ENCODE measurements around the gene TFAM. TPM values are rescaled to one million over a fixed set of nuclear protein-coding genes. Genes with fewer than 3 reads are reported as not detected.
A peak's percentile ranks its signal among the peaks of the same experiment; 100 is the strongest.

Gene TFAM
- total RNA-seq: 10 to 100 TPM; 26.1 to 64.8 (median 30.7) TPM

DNA sequence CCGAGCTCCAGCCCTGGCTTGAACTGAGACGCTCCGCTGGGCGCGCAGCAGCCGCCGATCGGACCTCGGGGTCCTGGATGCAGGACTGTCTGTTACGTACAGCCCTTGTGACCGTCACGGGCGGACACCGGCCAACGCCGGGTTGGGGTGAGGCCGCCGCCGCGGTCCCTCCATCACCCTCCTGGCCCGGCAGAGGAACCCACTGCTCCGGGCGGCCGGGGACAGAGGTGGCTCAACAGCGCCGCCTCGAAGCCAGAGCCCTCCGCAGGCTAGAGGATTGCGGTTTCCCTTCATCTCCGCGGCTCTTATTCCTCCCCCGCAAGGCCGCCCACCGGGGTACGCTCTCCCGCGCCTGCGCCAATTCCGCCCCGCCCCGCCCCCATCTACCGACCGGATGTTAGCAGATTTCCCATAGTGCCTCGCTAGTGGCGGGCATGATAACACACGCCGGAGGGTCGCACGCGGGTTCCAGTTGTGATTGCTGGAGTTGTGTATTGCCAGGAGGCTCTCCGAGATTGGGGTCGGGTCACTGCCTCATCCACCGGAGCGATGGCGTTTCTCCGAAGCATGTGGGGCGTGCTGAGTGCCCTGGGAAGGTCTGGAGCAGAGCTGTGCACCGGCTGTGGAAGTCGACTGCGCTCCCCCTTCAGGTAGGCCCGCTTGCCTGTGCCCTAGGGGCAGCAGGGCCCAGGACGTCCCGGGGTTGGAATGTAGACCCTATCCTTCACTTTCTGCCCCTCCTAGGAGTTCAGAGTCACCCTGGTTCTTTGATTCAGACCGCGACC is at the start of gene TFAM:
Gene TFAM, plus strand, starts transcription at position 412 of the 785 bp plus-strand sequence. Its CDS starts 138 bp downstream, at position 550.
- H3K27ac ChIP-seq: peak within 1 kb of the TSS; percentile 74 to 79
- H3K4me3 ChIP-seq: peak within 1 kb of the TSS; percentile 50 to 80 (median 67)
- 0 to 3% (median 0%) methylated on average over 1 to 7 of the region's 65 CpGs; no CpG with 5 or more reads in 5 of the 10 experiments for WGBS, 10 experiments
- in situ Hi-C loops (cut with MboI; ENCODE audit: low pct_unique_long_range_greater_than_20kb in 2 of 9, low sequenced_read_pairs in 9 of 9, unreplicated experiment in 9 of 9): no loop called here
- ATAC-seq (replicated peaks in 6 of 8): peak; percentile 92 to 98 (median 96)
- H3K4me1 ChIP-seq (replicated peaks in 1 of 2): peaks cover 12 to 16% of the 10 kb centered on the region in 2 donors

DNA sequence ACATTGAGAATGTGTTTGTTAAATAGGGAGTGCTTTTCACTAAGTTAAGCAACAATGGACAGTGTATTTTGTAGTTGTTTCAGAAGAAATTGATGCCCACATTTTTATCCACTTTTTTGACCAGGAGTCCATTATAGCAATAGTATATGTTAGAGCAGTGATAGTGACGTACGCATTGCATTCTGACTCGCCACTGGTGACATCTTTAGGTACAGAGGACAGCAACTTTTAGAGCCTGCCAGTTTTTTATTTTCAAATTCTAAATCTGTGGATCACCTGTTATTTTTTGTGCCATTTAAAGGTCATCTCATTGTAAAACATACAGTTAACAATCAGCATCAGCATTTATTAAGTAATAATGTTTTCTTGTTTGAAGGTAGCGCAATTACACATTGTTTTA is 49.0 kb upstream of the TFAM start:
- no peak for ATAC-seq (replicated peaks in 6 of 8)
- Histone ChIP-seq H3K4me1 (replicated peaks in 1 of 2) (peaks cover 4 to 17% of the 10 kb centered on the region in 2 donors), H3K4me3 (peak overlapping the region; percentile 89 to 100 (median 95)), H3K27ac (no peak overlapping the region)
- 80 to 100% (median 90%) methylated on average over 1 to 4 of the region's 4 CpGs; no CpG with 5 or more reads in 4 of the 10 experiments for WGBS, 10 experiments
- in situ Hi-C loops (cut with MboI; ENCODE audit: low pct_unique_long_range_greater_than_20kb in 2 of 9, low sequenced_read_pairs in 9 of 9, unreplicated experiment in 9 of 9): no loop called here

GRCh38 chr10:58341422-58341821 is 43.8 kb upstream of the TFAM start:
- Histone ChIP-seq H3K4me3 (no peak overlapping the region), H3K4me1 (replicated peaks in 1 of 2) (peaks cover 0 to 11% of the 10 kb centered on the region in 2 donors), H3K27ac (no peak overlapping the region)
- WGBS, 10 experiments: 61 to 100% (median 87%) methylated on average over 1 to 4 of the region's 4 CpGs; no CpG with 5 or more reads in 2 of the 10 experiments
- in situ Hi-C loops (cut with MboI; ENCODE audit: low pct_unique_long_range_greater_than_20kb in 2 of 9, low sequenced_read_pairs in 9 of 9, unreplicated experiment in 9 of 9): no loop called here
- no peak for ATAC-seq (replicated peaks in 6 of 8)

DNA sequence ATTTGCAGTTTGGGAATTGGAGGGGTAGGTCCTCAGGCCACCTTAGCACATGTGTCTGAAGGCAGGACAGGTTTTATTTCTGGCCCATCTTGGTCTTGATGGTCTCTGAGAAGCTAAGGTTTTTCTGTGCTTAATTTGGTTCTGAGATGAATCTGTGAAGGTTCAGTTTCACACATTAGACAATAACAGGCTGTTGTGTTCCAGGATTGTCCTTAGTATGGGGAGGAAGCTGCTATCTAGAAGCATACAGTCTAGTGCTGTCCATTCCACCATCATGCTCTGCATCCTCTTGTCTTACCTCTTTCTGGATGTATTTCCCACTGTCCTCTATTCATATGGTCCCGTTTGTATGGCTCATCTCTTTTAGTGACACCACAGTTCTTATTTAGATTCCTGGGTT is 43.3 kb upstream of the TFAM start:
- peaks cover 0 to 7% of the 10 kb centered on the region in 2 donors for H3K4me1 ChIP-seq (replicated peaks in 1 of 2)
- 60 to 100% (median 88%) methylated on average over 1 of the region's 1 CpG; no CpG with 5 or more reads in 5 of the 10 experiments for WGBS, 10 experiments
- ATAC-seq (replicated peaks in 6 of 8): no peak
- in situ Hi-C loops (cut with MboI; ENCODE audit: low pct_unique_long_range_greater_than_20kb in 2 of 9, low sequenced_read_pairs in 9 of 9, unreplicated experiment in 9 of 9): no loop called here
- H3K27ac ChIP-seq: no peak overlapping the region
- no peak overlapping the region for H3K4me3 ChIP-seq

DNA sequence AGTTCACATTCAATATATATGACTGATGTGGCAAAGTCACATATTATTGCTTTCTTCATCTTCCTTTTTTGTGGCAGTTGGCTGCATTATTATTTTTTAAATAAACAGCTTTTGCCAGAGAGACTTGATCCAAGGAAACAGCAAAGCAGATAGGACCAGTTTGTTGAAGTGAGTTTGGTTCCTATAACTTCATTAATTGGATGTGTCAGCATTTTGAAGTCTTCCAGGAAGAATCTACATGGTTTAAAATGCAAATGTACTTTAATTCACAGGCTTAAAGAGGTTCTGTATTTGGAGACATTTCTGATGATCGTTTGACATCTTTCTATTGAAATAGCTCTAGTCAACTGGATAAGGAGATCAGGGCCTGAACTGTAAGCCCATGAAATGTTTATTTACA is 37.2 kb upstream of the TFAM start:
- 0 to 83% (median 33%) methylated on average over 1 of the region's 1 CpG; no CpG with 5 or more reads in 2 of the 10 experiments for WGBS, 10 experiments
- Histone ChIP-seq H3K27ac (no peak overlapping the region), H3K4me3 (no peak overlapping the region), H3K4me1 (replicated peaks in 1 of 2) (peaks cover 0 to 2% of the 10 kb centered on the region in 2 donors)
- in situ Hi-C loops (cut with MboI; ENCODE audit: low pct_unique_long_range_greater_than_20kb in 2 of 9, low sequenced_read_pairs in 9 of 9, unreplicated experiment in 9 of 9): no loop called here
- ATAC-seq (replicated peaks in 6 of 8): peak in 2 of 8 experiments; percentile 17 to 23

- H3K4me3 ChIP-seq: no peak overlapping the region
- 0 to 100% (median 87%) methylated on average over 1 to 2 of the region's 2 CpGs; no CpG with 5 or more reads in 1 of the 10 experiments for WGBS, 10 experiments
- in situ Hi-C loops (cut with MboI; ENCODE audit: low pct_unique_long_range_greater_than_20kb in 2 of 9, low sequenced_read_pairs in 9 of 9, unreplicated experiment in 9 of 9): no loop called here
- H3K27ac ChIP-seq: no peak overlapping the region
- peak in 1 of 8 experiments; percentile 86 for ATAC-seq (replicated peaks in 6 of 8)
- peaks cover 0 to 2% of the 10 kb centered on the region in 2 donors for H3K4me1 ChIP-seq (replicated peaks in 1 of 2)
Measured at GRCh38 chr10:58348571-58349033, 36.6 kb upstream of the TFAM start.

- peak in 2 of 8 experiments; percentile 19 to 30 for ATAC-seq (replicated peaks in 6 of 8)
- H3K4me3 ChIP-seq: no peak overlapping the region
- no peak overlapping the region for H3K27ac ChIP-seq
- peaks cover 0 to 2% of the 10 kb centered on the region in 2 donors for H3K4me1 ChIP-seq (replicated peaks in 1 of 2)
- in situ Hi-C loops (cut with MboI; ENCODE audit: low pct_unique_long_range_greater_than_20kb in 2 of 9, low sequenced_read_pairs in 9 of 9, unreplicated experiment in 9 of 9): no loop called here
- WGBS, 10 experiments: 0 to 100% (median 91%) methylated on average over 1 to 2 of the region's 2 CpGs; no CpG with 5 or more reads in 1 of the 10 experiments
Measured at GRCh38 chr10:58350023-58350422, 35.2 kb upstream of the TFAM start.

DNA sequence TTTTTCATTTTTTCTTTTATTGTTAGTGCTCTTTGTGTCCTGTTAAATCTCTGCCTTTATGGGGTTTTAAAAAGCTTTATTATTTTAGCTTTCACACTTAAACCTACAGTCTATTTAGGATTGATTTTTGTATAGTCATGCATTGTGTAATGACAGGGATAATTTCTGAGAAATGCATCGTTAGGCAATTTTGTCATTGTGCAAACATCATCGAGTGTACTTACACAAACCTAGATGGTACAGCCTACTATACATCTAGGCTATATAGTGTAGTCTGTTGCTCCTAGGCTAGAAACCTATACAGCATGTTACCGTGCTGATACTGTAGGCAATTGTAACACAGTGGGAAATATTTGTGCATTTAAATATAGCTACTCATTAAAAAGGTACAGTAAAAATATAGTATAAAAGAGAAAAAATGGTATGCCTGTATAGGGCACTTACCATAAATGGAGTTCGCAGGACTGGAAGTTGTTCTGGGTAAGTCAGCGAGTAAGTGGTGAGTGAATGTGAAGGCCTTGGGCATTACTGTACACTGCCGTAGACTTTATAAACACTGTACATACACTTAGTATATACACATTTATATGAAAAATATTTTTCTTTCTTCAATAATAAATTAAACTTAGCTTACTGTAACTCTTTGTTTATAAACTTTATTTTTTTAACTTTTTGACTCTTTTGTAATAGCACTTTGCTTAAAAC is 34.4 kb upstream of the TFAM start:
- Histone ChIP-seq H3K4me1 (replicated peaks in 1 of 2) (peaks cover 0 to 2% of the 10 kb centered on the region in 2 donors), H3K27ac (no peak overlapping the region), H3K4me3 (no peak overlapping the region)
- ATAC-seq (replicated peaks in 6 of 8): peak in 1 of 8 experiments; percentile 17
- 47 to 98% (median 85%) methylated on average over 3 to 6 of the region's 6 CpGs for WGBS, 10 experiments
- in situ Hi-C loops (cut with MboI; ENCODE audit: low pct_unique_long_range_greater_than_20kb in 2 of 9, low sequenced_read_pairs in 9 of 9, unreplicated experiment in 9 of 9): no loop called here

DNA sequence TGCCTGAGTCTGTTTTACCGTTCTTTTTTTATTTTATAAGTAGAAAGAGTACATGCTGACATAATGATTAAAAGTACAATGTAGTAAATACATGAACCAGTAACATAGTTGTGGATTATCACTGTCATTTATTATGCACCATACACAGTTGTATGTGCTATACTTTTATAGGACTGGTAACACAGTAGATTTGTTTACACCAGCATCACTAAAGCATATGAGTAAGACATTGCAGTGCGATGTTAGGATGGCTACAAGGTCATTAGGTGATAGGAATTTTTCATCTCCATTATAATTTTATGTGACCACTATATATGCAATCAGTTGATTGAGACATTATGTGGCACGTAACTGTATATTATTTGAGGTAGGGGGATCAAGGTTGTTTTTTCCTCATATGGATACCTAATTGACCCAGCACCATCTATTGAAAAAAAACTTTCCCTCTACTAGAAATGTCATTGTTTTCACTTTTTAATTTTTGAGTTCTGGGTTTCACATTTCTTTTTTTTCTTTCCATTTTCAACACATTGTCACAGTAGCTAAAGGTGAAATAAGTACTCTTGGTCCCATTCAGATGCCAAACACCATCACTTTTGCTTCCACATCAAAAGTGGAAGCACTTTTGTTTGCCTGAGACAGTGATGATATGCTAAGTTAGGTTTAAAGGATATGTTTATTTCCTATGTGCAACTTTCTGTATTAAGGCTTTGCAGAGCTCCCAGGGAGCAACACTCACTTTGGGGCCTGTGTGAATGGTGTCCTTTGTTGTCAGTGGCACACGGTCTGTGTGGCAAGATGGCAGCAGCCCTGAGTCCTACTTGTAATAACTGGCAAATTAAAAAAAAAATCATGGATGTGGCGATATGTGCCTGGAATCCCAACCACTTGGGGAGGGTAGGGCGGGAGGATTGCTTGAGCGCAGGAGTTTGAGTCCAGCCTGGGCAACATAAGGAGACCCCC is 33.3 kb upstream of the TFAM start:
- H3K27ac ChIP-seq: no peak overlapping the region
- H3K4me1 ChIP-seq (replicated peaks in 1 of 2): peaks cover 0 to 2% of the 10 kb centered on the region in 2 donors
- in situ Hi-C loops (cut with MboI; ENCODE audit: low pct_unique_long_range_greater_than_20kb in 2 of 9, low sequenced_read_pairs in 9 of 9, unreplicated experiment in 9 of 9): no loop called here
- ATAC-seq (replicated peaks in 6 of 8): no peak
- WGBS, 10 experiments: 76 to 100% (median 96%) methylated on average over 1 to 7 of the region's 7 CpGs
- H3K4me3 ChIP-seq: no peak overlapping the region

DNA sequence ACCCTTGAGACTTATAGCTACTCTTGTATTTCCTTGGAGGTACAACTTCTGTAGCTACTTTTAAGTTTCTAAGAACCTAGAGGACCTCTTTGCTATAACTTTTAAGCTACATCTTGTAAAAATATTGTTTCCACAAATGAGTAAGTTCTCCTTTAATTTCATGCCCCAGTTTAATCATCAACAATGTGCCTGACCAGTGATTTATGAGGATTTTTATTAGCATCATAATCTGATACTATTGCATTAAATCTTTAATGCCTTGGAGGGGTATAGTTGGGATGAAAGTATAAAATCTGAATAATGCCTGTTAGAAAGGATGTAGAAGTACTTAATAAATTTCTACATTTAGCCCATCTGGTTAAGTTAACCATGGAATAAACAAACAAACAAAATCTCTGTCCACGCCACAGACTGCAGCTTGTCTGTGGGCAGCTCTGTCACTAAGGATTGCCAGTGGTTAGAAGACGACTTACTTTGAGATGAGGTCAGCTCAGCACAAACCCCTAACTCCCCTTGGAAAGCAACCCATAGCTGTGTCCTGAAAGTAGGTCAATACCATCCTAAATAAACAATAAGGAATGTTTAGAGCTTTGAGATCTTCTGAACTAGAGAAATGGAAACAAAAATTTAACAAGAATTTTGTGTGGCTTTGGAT is 32.1 kb upstream of the TFAM start:
- no peak for ATAC-seq (replicated peaks in 6 of 8)
- H3K27ac ChIP-seq: no peak overlapping the region

DNA sequence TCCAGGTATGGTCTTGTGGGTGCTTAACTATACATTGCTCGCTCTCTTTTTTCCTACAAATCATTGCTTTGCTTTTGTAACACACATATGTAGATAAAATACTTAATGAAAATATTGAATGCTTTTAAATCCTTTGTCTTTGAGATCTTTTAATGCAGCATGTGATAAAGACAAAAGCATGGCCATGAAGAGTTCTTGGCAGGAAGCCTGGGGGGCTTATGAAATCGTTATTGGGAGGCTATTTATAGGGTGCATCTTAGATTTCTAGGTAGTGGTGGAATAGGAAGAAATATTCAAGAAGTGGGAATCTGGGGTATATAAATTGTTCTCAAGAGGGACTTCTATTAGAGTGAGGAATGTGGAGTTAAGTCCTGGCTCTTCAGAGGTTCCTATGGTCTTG is 28.5 kb upstream of the TFAM start:
- H3K4me1 ChIP-seq (replicated peaks in 1 of 2): peaks cover 0 to 4% of the 10 kb centered on the region in 2 donors
- H3K4me3 ChIP-seq: no peak overlapping the region
- in situ Hi-C loops (cut with MboI; ENCODE audit: low pct_unique_long_range_greater_than_20kb in 2 of 9, low sequenced_read_pairs in 9 of 9, unreplicated experiment in 9 of 9): no loop called here
- H3K27ac ChIP-seq: no peak overlapping the region
- WGBS, 10 experiments: 88 to 100% (median 100%) methylated on average over 1 to 2 of the region's 2 CpGs; no CpG with 5 or more reads in 2 of the 10 experiments
- ATAC-seq (replicated peaks in 6 of 8): no peak

More for the DNA sequence above, 32.1 kb upstream of the TFAM start:
- WGBS, 10 experiments: 0 to 100% (median 74%) methylated on average over 1 to 2 of the region's 2 CpGs; no CpG with 5 or more reads in 2 of the 10 experiments
- in situ Hi-C loops (cut with MboI; ENCODE audit: low pct_unique_long_range_greater_than_20kb in 2 of 9, low sequenced_read_pairs in 9 of 9, unreplicated experiment in 9 of 9): no loop called here
- peaks cover 0 to under 1% of the 10 kb centered on the region in 2 donors for H3K4me1 ChIP-seq (replicated peaks in 1 of 2)
- H3K4me3 ChIP-seq: no peak overlapping the region
